ENCODE measurements around the gene JPH2.

DNA sequence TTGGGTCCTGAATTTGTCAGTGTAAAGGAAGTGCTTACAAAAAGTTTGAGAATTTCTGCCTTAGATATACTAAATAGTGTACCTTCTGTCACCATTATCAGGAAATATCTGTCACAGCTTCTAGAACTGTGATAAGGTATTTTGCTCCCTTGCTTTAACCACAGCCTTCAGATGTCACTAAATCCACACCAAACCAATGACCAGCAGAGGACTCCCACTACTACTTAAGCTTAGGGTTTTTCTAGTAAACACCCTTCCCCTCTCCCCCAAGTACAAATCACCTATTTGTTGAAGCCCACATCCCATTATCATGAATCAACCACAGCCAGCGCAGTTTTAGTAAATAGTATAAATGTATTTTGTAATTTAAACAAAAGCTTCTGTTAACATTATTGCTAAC is 8.6 kb upstream of the JPH2 start:
- no peak for TF ChIP-seq POLR2AphosphoS5 (IDR thresholded peaks at IDR 0.05; ENCODE audit: low read depth)
- TF ChIP-seq, protein P1, sequence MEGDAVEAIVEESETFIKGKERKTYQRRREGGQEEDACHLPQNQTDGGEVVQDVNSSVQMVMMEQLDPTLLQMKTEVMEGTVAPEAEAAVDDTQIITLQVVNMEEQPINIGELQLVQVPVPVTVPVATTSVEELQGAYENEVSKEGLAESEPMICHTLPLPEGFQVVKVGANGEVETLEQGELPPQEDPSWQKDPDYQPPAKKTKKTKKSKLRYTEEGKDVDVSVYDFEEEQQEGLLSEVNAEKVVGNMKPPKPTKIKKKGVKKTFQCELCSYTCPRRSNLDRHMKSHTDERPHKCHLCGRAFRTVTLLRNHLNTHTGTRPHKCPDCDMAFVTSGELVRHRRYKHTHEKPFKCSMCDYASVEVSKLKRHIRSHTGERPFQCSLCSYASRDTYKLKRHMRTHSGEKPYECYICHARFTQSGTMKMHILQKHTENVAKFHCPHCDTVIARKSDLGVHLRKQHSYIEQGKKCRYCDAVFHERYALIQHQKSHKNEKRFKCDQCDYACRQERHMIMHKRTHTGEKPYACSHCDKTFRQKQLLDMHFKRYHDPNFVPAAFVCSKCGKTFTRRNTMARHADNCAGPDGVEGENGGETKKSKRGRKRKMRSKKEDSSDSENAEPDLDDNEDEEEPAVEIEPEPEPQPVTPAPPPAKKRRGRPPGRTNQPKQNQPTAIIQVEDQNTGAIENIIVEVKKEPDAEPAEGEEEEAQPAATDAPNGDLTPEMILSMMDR (conservative IDR thresholded peaks at IDR 0.05; ENCODE audit: low read depth in 2 of 2) = no peak
- no peak for TF ChIP-seq CREB1 (CRISPR knock-in tag; IDR thresholded peaks at IDR 0.05; ENCODE audit: low read depth)
- TF ChIP-seq EZH2phosphoT487 (IDR thresholded peaks at IDR 0.05; ENCODE audit: unreplicated experiment) = no peak
- no peak for TF ChIP-seq REST (IDR thresholded peaks at IDR 0.05; ENCODE audit: unreplicated experiment)
- TF ChIP-seq EZH2 (IDR thresholded peaks at IDR 0.05; ENCODE audit: low read depth, unreplicated experiment) = no peak
- TF ChIP-seq STAT1 (IDR thresholded peaks at IDR 0.05; ENCODE audit: unreplicated experiment) = no peak
- no peak for TF ChIP-seq ETS1 (IDR thresholded peaks at IDR 0.05)
- no peak for TF ChIP-seq ZNF331 (CRISPR knock-in tag; IDR thresholded peaks at IDR 0.05; ENCODE audit: low read depth)

Data from GM23338 (cell line).